ENCODE data around the gene MOSMO.
"Not testable (repeated sequence)": the region's sequence is repeated elsewhere in the genome, so short reads cannot be mapped to it uniquely, and the experiment has no call there.

Gene MOSMO

DNA sequence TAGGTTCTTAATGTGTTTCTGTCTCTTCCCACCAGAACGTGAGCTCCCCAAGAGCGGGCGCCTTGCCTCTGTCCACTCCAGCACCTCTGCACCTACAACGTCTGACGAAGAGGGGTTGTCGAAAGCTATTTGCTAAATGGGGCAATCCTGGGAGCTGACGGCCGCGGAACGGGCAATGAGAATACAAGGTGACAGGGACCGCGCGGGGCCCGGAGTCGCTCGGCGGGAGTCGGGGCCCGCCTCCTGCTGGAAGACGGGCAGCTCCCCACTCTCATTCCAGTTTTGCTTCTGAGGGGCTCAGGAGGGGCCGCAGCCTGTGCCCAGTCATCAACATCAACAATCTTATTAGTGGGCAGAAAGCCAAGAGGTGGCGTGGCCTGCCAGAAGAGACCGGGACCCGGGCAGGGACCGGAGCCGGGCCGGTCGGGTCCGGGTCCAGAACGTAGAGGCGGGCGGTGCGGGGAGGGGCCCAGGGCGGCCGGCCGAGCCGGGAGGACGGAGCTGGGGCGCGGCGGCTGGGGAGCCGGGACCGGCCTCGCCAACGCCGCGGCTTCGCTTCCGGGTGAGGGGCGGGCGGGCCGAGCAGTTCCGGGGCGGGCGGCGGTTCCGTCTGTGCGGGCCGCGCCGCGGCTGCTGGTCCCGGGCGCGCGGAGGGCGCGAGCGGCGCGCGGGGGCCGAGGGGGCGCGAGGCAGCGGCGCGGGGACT lies at the start of gene MOSMO:
TSS of gene MOSMO (plus strand) at position 603 of the 706 bp plus-strand sequence. CDS start 191 bp downstream, outside the sequence.
- DNase-seq: peak; percentile 32

DNA sequence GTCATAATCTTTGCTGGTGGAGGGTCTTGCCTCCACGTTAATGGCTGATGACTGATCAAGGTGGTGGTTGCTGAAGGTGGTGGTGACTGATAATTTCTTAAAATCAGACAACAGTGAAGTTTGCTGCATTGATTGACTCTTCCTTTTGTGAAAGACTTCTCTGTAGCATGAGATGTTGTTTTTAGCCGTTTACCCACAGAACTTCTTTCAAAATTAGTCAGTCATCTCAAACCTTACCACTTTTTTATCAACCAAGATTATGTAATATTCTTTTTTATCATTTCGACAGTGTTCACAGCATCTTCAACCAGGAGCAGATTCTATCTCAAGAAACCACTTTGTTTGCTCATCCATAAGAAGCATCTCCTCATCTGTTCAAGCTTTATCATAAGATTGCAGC lies 48.9 kb upstream of the MOSMO start:
- DNase-seq: no peak

DNA sequence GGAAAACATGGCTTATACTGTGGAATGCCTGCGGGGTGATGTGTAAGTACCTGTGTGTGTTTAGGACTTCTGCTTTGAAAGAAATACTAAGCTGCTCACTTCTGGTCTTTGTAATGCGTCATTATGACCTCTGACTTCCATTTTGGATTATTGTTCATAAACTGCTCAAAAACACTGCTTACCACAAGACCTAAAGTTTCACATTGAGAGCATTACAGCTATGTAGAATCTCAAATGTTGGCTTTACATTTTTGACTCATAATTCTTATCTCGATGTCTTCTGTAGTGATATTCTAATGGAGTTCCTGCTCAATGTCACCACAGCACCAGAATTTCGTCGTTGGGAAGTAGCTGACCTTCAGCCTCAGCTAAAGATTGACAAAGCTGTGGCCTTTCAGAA lies 45.4 kb upstream of the MOSMO start:
- DNase-seq: no peak

- DNase-seq: no peak
Measured at GRCh38 chr16:21963887-21964286, 44.0 kb upstream of the MOSMO start.

- no peak for DNase-seq
Measured at GRCh38 chr16:21964353-21964752, 43.6 kb upstream of the MOSMO start.

DNA sequence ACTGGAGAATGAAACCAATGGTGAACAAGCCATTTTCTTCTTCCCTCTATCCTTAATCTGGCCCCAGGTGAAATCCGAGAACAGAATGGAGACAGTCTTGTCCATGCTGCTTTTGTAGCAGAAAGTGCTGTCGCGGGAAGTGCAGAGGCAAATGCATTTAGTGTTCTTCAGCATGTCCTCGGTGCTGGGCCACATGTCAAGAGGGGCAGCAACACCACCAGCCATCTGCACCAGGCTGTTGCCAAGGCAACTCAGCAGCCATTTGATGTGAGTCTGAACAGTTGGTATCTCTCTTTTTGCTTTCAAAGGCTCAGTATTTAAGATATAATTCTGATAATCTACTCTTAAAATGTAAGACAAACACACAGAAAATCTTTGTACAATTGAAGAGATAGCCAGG lies 36.1 kb upstream of the MOSMO start:
- DNase-seq: no peak

DNA sequence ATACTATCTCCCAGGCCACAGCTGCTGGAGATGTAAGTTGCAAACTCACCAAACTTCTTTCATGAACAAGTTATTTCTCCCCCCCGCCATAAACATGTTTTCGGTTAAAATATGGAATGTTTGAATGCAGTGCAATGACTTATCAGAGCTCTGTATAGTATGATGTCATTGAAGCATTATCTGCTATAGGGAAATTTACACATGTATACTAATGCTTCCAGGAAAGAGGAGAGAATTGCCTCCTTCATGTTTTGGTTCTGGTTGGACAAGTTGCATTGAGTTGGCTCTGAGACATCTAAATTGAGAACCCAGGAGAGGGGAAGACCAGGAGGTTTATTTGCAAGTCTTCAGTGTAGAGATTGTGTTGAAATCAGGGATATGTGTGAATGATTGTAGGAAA lies 34.0 kb upstream of the MOSMO start:
- no peak for DNase-seq

DNA sequence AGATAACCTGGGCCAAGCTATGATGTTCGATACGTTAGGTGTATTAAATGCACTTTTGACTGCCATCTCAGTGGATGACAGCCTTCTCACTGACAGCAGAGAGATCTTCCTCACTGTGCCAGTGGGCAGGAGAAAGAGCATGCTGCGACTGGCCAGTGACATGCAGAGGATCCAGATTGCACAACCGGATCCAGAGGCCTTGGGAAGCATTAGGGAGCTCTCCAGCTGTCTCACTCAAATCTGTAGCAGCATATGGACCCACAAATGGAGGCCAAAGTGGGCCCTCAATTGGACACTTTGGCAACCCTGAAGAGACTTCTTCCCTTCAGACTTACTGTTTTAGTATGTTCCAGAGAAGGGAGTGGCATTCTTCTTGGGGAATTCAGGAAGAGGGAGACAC lies 27.9 kb upstream of the MOSMO start:
- DNase-seq: no peak

DNA sequence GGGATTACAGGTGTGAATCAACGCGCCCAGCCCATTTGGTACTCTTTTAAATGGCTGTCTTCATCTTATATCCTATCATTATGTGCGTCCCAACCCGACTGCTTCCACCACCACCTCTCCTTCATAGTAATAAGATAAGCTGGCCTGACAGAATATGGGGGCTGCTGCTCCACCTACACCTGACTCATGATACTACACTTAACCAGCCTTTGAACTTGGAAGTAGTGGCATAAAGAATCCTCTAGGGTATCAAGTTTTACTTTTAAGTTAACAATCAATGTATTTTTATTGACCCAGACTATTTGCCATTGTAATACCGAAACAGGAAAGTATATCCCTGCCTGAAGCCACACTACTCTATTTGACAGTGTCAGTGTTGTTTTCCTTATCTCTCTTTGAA lies 25.8 kb upstream of the MOSMO start:
- no peak for DNase-seq

- no peak for DNase-seq
Measured at GRCh38 chr16:21984062-21984461, 23.8 kb upstream of the MOSMO start.

GRCh38 chr16:21985524-21985923 lies 22.4 kb upstream of the MOSMO start:
- no peak for DNase-seq

DNA sequence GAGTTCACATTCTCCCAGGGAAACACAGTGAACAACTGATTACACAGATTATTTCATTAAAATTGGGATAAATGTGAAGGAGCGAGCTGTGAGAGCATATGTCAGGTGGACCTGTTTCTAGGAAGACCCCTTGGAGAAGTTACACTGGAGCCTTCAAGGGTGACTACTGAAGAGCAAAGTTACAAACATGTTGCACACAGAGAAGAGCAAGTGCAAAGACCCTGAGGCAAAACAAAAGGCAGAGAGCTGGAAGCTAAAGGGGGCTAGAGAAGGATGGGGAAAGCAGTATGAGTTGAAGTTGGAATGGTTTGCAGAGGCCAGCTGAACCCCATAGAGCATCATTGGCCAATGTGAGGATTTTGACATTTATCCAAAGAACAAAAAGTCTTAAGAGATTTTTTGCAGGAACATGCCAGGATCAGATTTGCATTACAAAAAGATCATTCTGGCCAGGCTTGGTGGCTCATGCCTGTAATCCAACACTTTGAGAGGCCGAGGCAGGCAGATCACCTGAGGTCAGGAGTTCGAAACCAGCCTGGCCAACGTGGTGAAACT lies 21.1 kb upstream of the MOSMO start:
- DNase-seq: no peak

GRCh38 chr16:21987498-21987897 lies 20.4 kb upstream of the MOSMO start:
- DNase-seq: no peak

DNA sequence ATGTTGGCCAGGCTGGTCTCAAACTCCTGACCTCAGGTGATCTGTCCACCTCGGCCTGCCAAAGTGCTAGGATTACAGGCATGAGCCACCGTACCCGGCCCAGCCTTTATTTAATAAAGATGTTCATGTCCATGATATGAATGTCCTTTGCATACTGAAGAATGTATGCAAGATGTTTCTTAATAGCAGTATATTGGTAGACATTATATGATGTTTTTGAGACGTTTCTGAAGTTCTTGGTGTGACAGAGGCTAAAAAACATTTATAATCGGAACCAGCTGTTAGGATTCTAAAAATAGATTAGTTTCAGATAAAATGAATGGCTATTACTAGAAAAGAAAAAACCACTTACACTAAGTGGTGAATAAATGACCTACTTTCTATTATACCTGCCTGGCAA lies 18.8 kb upstream of the MOSMO start:
- DNase-seq: no peak

DNA sequence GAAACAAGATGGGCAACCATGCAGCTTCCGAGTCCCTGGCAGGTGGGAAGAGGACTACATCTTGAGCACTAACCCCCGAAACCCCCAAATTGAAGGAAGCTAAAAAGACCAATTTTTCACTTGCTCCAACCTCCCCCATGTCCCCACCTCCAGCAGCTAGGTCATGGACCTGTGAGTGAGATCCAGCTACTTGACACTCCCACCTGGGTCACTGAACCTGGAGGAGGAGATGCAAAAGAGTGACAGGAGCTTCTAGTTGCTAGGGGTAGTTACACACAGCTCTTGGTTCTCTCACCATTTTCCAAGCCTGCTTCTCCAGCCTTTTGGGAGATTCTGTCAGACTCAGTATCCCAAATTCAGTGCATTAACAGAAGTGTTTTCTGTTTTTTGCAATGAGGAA lies 18.2 kb upstream of the MOSMO start:
- DNase-seq: no peak

DNA sequence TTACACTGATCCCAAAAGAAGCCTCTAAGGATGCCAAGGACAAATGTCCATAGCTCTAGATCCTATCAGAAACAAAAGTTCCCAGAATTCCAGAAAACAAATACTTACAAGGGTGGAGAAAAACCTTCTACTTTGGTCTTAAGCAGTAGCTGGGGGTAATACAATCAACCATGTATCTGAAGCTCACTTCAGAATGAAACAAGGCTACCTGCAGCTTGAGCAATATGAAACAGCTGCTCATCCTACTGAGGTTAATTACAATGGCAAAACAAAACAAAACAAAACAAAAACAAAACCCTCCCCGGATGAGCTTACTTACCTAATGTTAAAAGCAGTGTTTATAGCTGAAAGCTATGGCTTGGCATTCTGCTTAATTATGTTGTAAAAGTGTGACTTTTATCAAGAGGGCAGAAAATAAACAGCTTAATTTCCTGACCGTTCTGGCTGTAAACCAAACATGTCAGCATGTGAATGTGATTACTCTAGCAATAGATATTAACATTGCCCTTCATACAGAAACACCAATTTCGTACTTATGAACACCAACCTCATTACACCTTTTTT lies 17.4 kb upstream of the MOSMO start:
- DNase-seq: no peak

GRCh38 chr16:21991621-21992020 lies 16.3 kb upstream of the MOSMO start:
- DNase-seq: no peak

- no peak for DNase-seq
Measured at GRCh38 chr16:21994856-21995465, 12.9 kb upstream of the MOSMO start.

DNA sequence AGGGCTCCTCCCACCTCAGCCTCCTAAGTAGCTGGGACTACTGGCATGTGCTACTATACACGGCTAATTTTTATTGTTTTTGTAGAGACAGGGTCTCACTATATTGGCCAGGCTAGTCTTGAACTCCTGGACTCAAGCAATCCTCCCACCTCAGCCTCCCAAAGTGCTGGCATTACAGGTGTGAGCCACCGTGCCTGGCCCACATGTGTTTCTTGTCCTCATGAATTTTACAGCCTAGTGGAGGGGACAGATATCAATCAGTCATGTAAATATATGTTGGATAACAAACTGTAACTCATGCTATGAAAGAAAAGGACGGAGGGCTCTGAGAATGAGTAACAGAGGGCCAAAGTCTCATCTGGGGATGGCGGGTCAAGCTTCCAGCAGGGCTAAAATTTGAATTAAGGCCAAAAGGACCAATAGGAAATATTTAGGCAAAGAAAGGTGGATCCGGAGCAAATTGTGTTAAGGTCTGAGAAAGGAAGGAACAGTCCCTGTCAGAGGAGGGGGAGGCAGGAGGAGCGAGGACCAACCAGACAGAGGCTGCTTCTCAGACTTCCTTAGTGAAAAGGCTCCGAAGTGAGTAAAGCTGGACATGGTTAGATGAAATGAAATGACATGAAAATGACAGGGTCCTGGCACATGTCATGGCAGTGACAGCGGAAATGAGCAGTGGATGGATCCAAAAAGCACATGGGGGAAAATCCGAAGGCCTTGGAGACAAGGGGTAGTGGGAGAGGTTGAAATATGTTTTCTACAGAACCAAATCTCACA lies 10.8 kb upstream of the MOSMO start:
- DNase-seq: no peak

GRCh38 chr16:21997697-21998480 lies 10.0 kb upstream of the MOSMO start:
- no peak for DNase-seq

GRCh38 chr16:22001591-22001990 lies 6.3 kb upstream of the MOSMO start:
- peak; percentile 6 for DNase-seq

DNA sequence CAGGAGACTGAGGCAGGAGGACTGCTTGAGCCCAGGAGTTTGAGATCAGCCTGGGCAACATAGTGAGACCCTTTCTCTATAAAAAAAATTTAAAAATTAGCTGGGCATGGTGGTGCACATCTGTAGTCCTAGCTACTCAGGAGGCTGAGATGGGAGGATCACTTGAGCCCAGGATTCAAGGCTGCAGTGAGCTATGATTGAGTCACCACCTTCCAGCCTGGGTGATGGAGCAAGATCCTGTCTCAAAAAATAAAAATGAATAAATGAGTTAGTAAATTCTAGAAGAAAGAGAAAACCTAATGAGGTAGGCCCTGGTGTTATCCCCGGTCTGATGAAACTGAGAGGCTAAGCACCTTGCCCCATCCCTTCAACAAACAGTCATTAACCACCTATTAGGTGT lies 5.9 kb upstream of the MOSMO start:
- not testable (repeated sequence) for DNase-seq

- DNase-seq: no peak
Measured at GRCh38 chr16:22003195-22003594, 4.7 kb upstream of the MOSMO start.
